ENCODE data around the gene SIX1.

SIX1 gene

GRCh38 chr14:60622210-60622916, 26.9 kb downstream of the SIX1 start:
- no peak for TF ChIP-seq CTCF (IDR thresholded peaks at IDR 0.05; ENCODE audit: low read depth, low read length, missing control alignments)
- DNase-seq (ENCODE audit: low read depth): no peak
- no peak overlapping the region for H3K4me3 ChIP-seq (ENCODE audit: low read depth, low read length)

GRCh38 chr14:60621386-60621785, 27.9 kb downstream of the SIX1 start:
- no peak overlapping the region for H3K4me3 ChIP-seq (ENCODE audit: low read depth, low read length)
- TF ChIP-seq CTCF (IDR thresholded peaks at IDR 0.05; ENCODE audit: low read depth, low read length, missing control alignments): no peak
- DNase-seq (ENCODE audit: low read depth): no peak

GRCh38 chr14:60618241-60618640, 31.0 kb downstream of the SIX1 start:
- H3K4me3 ChIP-seq (ENCODE audit: low read depth, low read length): no peak overlapping the region
- TF ChIP-seq CTCF (IDR thresholded peaks at IDR 0.05; ENCODE audit: low read depth, low read length, missing control alignments): no peak
- DNase-seq (ENCODE audit: low read depth): no peak

- DNase-seq (ENCODE audit: low read depth): no peak
- H3K4me3 ChIP-seq (ENCODE audit: low read depth, low read length): no peak overlapping the region
- no peak for TF ChIP-seq CTCF (IDR thresholded peaks at IDR 0.05; ENCODE audit: low read depth, low read length, missing control alignments)
Observed at GRCh38 chr14:60616461-60616959, 32.8 kb downstream of the SIX1 start.

GRCh38 chr14:60602291-60602690, 47.0 kb downstream of the SIX1 start:
- no peak for DNase-seq (ENCODE audit: low read depth)
- no peak overlapping the region for H3K4me3 ChIP-seq (ENCODE audit: low read depth, low read length)
- TF ChIP-seq CTCF (IDR thresholded peaks at IDR 0.05; ENCODE audit: low read depth, low read length, missing control alignments): no peak

GRCh38 chr14:60599727-60600126, 49.5 kb downstream of the SIX1 start:
- no peak overlapping the region for H3K4me3 ChIP-seq (ENCODE audit: low read depth, low read length)
- no peak for TF ChIP-seq CTCF (IDR thresholded peaks at IDR 0.05; ENCODE audit: low read depth, low read length, missing control alignments)
- DNase-seq (ENCODE audit: low read depth): no peak

GRCh38 chr14:60596139-60596538, 53.1 kb downstream of the SIX1 start:
- no peak for TF ChIP-seq CTCF (IDR thresholded peaks at IDR 0.05; ENCODE audit: low read depth, low read length, missing control alignments)
- no peak for DNase-seq (ENCODE audit: low read depth)
- H3K4me3 ChIP-seq (ENCODE audit: low read depth, low read length): no peak overlapping the region
